HEK293 (cell line): ENCODE results near the gene PNN.
A peak's percentile ranks its signal among the peaks of the same experiment; 100 is the strongest.

Experiments used
- CTCF ChIA-PET: fragments of 350-600 bp; formaldehyde crosslinking; extraction: SDS; loops from one replicate; lab custom pipeline; 2021; ENCODE audit warnings: antibody characterized with exemption; lab: Yijun Ruan, JAX
- POLR2A ChIA-PET: fragments of 300-600 bp; formaldehyde crosslinking; extraction: SDS; loops from one replicate; lab custom pipeline; 2020; ENCODE audit warnings: antibody characterized with exemption, inconsistent platforms; lab: Yijun Ruan, JAX
- H3K27ac ChIP-seq: fragments of 200-500 bp; sonication (Bioruptor generic); 2 replicates; pipeline ENCODE4 v1.5.1; 2014; ENCODE audit warnings: low read depth, low read length, control low read depth, inconsistent platforms; ENCODE audit errors: extremely low read depth
- H3K36me3 ChIP-seq, 2 experiments: fragments of 200-500 bp in 1 of 2; sonication (Bioruptor generic) in 1 of 2; 1 replicate in 1 of 2; 2 replicates in 1 of 2; pipeline ENCODE4 v1.5.1; 2014 to 2017; ENCODE audit warnings: inconsistent platforms in 2 of 2, low read length in 2 of 2; ENCODE audit not compliant: control insufficient read depth in 2 of 2, insufficient read depth in 1 of 2
- H3K4me1 ChIP-seq: fragments of 200-500 bp; sonication (Bioruptor generic); 2 replicates; pipeline ENCODE4 v1.5.1; 2014; ENCODE audit warnings: mild to moderate bottlenecking, low read length, inconsistent platforms; ENCODE audit not compliant: control insufficient read depth, insufficient read depth
- H3K4me3 ChIP-seq: 2 replicates; pipeline ENCODE4 v1.5.1; 2011; ENCODE audit warnings: low read depth, mild to moderate bottlenecking, control low read depth, low read length, moderate library complexity
- H3K9me3 ChIP-seq: fragments of 200-500 bp; sonication (Bioruptor generic); 2 replicates; pipeline ENCODE4 v1.5.1; 2014; ENCODE audit warnings: low read depth, low read length, inconsistent platforms; ENCODE audit not compliant: control insufficient read depth, insufficient read depth
- MYNN ChIP-seq: fragments of 450-650 bp; formaldehyde crosslinking; IDR thresholded peaks from 2 replicates; pipeline ENCODE4 v1.5.1; 2016; ENCODE audit warnings: missing biosample characterization, missing genetic modification characterization, borderline replicate concordance
- OSR2 ChIP-seq: fragments of 450-650 bp; formaldehyde crosslinking; IDR thresholded peaks from 2 replicates; pipeline ENCODE4 v1.5.1; 2016; ENCODE audit warnings: missing biosample characterization, missing genetic modification characterization
- PRDM1 ChIP-seq: fragments of 450-650 bp; formaldehyde crosslinking; IDR thresholded peaks from 2 replicates; pipeline ENCODE4; 2016; ENCODE audit warnings: missing biosample characterization, missing genetic modification characterization
- RBAK ChIP-seq: fragments of 450-650 bp; formaldehyde crosslinking; IDR thresholded peaks from 2 replicates; pipeline ENCODE4 v1.5.1; 2016; ENCODE audit warnings: missing biosample characterization, missing genetic modification characterization
- ZNF10 ChIP-seq: fragments of 450-650 bp; formaldehyde crosslinking; IDR thresholded peaks from 2 replicates; pipeline ENCODE4 v1.5.1; 2017; ENCODE audit warnings: missing biosample characterization, missing genetic modification characterization
- ZNF112 ChIP-seq: fragments of 450-650 bp; formaldehyde crosslinking; IDR thresholded peaks from 2 replicates; pipeline ENCODE4 v1.5.0; 2017; ENCODE audit warnings: missing biosample characterization, missing genetic modification characterization
- ZNF157 ChIP-seq: fragments of 450-650 bp; formaldehyde crosslinking; IDR thresholded peaks from 2 replicates; pipeline ENCODE4 v1.5.1; 2016; ENCODE audit warnings: missing biosample characterization, missing genetic modification characterization
- ZNF221 ChIP-seq: fragments of 450-650 bp; formaldehyde crosslinking; IDR thresholded peaks from 2 replicates; pipeline ENCODE4 v1.5.1; 2017; ENCODE audit warnings: missing biosample characterization, missing genetic modification characterization, borderline replicate concordance
- ZNF391 ChIP-seq: fragments of 450-650 bp; formaldehyde crosslinking; IDR thresholded peaks from 2 replicates; pipeline ENCODE4 v1.5.1; 2016; ENCODE audit warnings: low read depth, missing biosample characterization, missing genetic modification characterization, borderline replicate concordance
- ZNF521 ChIP-seq: fragments of 450-650 bp; formaldehyde crosslinking; IDR thresholded peaks from 2 replicates; pipeline ENCODE4 v1.5.1; 2017; ENCODE audit warnings: missing biosample characterization, mild to moderate bottlenecking, missing genetic modification characterization
- ZNF530 ChIP-seq: fragments of 450-650 bp; formaldehyde crosslinking; IDR thresholded peaks from 2 replicates; pipeline ENCODE4 v1.5.1; 2016; ENCODE audit warnings: low read depth, missing biosample characterization, missing genetic modification characterization
- ZNF626 ChIP-seq: fragments of 450-650 bp; sonication (Bioruptor Pico); formaldehyde crosslinking; IDR thresholded peaks from 2 replicates; pipeline ENCODE4 v1.5.1; 2018; ENCODE audit warnings: missing biosample characterization, missing genetic modification characterization, inconsistent platforms
- ZNF747 ChIP-seq: fragments of 450-650 bp; formaldehyde crosslinking; IDR thresholded peaks from 2 replicates; pipeline ENCODE4 v1.5.1; 2016; ENCODE audit warnings: missing biosample characterization, missing genetic modification characterization
- TF ChIP-seq, protein P1 (sequence below): fragments of 450-650 bp; formaldehyde crosslinking; IDR thresholded peaks from 2 replicates; pipeline ENCODE4 v1.5.1; 2017; ENCODE audit warnings: missing biosample characterization, missing genetic modification characterization
- TF ChIP-seq, protein P2 (sequence below): fragments of 450-650 bp; formaldehyde crosslinking; IDR thresholded peaks from 2 replicates; pipeline ENCODE4 v1.5.1; 2016; ENCODE audit warnings: missing biosample characterization, missing genetic modification characterization
- TF ChIP-seq, protein P3 (sequence below): fragments of 450-650 bp; IDR thresholded peaks from 2 replicates; pipeline ENCODE4 v1.5.1; 2018; ENCODE audit warnings: missing biosample characterization, mild to moderate bottlenecking, missing genetic modification characterization
- TF ChIP-seq, protein P4 (sequence below): sonication (generic); formaldehyde crosslinking; IDR thresholded peaks from 2 replicates; pipeline ENCODE4 v1.8.1; 2022; ENCODE audit warnings: mild to moderate bottlenecking, moderate library complexity, missing genetic modification reagents
- TF ChIP-seq, protein P5 (sequence below): fragments of 450-650 bp; formaldehyde crosslinking; IDR thresholded peaks from 2 replicates; pipeline ENCODE4 v1.5.1; 2016; ENCODE audit warnings: missing biosample characterization, missing genetic modification characterization
- TF ChIP-seq, protein P6 (sequence below): fragments of 450-650 bp; formaldehyde crosslinking; IDR thresholded peaks from 2 replicates; pipeline ENCODE4 v1.5.1; 2016; ENCODE audit warnings: missing biosample characterization, missing genetic modification characterization

Gene PNN

DNA sequence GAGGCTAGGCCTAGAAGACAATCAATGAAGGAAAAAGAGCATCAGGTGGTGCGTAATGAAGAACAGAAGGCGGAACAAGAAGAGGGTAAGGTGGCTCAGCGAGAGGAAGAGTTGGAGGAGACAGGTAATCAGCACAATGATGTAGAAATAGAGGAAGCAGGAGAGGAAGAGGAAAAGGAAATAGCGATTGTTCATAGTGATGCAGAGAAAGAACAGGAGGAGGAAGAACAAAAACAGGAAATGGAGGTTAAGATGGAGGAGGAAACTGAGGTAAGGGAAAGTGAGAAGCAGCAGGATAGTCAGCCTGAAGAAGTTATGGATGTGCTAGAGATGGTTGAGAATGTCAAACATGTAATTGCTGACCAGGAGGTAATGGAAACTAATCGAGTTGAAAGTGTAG is 5.5 kb downstream of the PNN start:
- H3K4me3 ChIP-seq: no peak overlapping the region
- TF ChIP-seq ZNF521 (tag by site-specific recombination): no peak
- peak; percentile 61 for TF ChIP-seq PRDM1 (tag by site-specific recombination)
- TF ChIP-seq RBAK (tag by site-specific recombination): no peak
- TF ChIP-seq ZNF530: no peak
- TF ChIP-seq MYNN (tag by site-specific recombination): no peak
- TF ChIP-seq, protein P1, sequence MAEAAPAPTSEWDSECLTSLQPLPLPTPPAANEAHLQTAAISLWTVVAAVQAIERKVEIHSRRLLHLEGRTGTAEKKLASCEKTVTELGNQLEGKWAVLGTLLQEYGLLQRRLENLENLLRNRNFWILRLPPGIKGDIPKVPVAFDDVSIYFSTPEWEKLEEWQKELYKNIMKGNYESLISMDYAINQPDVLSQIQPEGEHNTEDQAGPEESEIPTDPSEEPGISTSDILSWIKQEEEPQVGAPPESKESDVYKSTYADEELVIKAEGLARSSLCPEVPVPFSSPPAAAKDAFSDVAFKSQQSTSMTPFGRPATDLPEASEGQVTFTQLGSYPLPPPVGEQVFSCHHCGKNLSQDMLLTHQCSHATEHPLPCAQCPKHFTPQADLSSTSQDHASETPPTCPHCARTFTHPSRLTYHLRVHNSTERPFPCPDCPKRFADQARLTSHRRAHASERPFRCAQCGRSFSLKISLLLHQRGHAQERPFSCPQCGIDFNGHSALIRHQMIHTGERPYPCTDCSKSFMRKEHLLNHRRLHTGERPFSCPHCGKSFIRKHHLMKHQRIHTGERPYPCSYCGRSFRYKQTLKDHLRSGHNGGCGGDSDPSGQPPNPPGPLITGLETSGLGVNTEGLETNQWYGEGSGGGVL (tag by site-specific recombination): no peak
- TF ChIP-seq, protein P2, sequence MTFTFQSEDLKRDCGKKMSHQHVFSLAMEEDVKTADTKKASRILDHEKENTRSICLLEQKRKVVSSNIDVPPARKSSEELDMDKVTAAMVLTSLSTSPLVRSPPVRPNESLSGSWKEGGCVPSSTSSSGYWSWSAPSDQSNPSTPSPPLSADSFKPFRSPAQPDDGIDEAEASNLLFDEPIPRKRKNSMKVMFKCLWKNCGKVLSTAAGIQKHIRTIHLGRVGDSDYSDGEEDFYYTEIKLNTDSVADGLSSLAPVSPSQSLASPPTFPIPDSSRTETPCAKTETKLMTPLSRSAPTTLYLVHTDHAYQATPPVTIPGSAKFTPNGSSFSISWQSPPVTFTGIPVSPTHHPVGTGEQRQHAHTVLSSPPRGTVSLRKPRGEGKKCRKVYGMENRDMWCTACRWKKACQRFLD (tag by site-specific recombination): no peak
- TF ChIP-seq ZNF747: no peak
- TF ChIP-seq, all 188 proteins: peak for 1
- ChIA-PET CTCF (no interaction called here), POLR2A (interaction anchor here (1.9 kb wide), 1 partner anchor 10 kb away, joined by 7 read pairs; the partner anchor contains the start of gene TRAPPC6B)
- peaks cover 84 to 90% of the 10 kb centered on the region in 2 experiments for H3K36me3 ChIP-seq
- H3K4me1 ChIP-seq: no peaks in the 10 kb centered on the region
- no peak overlapping the region for H3K27ac ChIP-seq
- H3K9me3 ChIP-seq: no peaks in the 10 kb centered on the region

DNA sequence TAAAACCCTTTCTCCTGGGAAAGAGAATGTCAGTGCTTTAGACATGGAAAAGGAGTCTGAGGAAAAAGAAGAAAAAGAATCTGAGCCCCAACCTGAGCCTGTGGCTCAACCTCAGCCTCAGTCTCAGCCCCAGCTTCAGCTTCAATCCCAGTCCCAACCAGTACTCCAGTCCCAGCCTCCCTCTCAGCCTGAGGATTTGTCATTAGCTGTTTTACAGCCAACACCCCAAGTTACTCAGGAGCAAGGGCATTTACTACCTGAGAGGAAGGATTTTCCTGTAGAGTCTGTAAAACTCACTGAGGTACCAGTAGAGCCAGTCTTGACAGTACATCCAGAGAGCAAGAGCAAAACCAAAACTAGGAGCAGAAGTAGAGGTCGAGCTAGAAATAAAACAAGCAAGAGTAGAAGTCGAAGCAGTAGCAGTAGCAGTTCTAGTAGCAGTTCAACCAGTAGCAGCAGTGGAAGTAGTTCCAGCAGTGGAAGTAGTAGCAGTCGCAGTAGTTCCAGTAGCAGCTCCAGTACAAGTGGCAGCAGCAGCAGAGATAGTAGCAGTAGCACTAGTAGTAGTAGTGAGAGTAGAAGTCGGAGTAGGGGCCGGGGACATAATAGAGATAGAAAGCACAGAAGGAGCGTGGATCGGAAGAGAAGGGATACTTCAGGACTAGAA is 6.1 kb downstream of the PNN start:
- Histone ChIP-seq H3K4me3 (no peak overlapping the region), H3K4me1 (no peaks in the 10 kb centered on the region), H3K36me3 (peaks cover 83 to 84% of the 10 kb centered on the region in 2 experiments), H3K9me3 (no peaks in the 10 kb centered on the region), H3K27ac (no peak overlapping the region)
- POLR2A ChIA-PET: interaction anchor here (1.9 kb wide), 1 partner anchor 11 kb away, joined by 7 read pairs; the partner anchor contains the start of gene TRAPPC6B
- TF ChIP-seq, protein P3, sequence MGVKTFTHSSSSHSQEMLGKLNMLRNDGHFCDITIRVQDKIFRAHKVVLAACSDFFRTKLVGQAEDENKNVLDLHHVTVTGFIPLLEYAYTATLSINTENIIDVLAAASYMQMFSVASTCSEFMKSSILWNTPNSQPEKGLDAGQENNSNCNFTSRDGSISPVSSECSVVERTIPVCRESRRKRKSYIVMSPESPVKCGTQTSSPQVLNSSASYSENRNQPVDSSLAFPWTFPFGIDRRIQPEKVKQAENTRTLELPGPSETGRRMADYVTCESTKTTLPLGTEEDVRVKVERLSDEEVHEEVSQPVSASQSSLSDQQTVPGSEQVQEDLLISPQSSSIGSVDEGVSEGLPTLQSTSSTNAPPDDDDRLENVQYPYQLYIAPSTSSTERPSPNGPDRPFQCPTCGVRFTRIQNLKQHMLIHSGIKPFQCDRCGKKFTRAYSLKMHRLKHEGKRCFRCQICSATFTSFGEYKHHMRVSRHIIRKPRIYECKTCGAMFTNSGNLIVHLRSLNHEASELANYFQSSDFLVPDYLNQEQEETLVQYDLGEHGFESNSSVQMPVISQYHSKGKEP (tag by site-specific recombination): no peak
- peak; percentile 100 for TF ChIP-seq OSR2 (tag by site-specific recombination)
- TF ChIP-seq, protein P4, sequence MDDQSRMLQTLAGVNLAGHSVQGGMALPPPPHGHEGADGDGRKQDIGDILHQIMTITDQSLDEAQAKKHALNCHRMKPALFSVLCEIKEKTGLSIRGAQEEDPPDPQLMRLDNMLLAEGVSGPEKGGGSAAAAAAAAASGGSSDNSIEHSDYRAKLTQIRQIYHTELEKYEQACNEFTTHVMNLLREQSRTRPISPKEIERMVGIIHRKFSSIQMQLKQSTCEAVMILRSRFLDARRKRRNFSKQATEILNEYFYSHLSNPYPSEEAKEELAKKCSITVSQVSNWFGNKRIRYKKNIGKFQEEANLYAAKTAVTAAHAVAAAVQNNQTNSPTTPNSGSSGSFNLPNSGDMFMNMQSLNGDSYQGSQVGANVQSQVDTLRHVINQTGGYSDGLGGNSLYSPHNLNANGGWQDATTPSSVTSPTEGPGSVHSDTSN (CRISPR knock-in tag): no peak
- TF ChIP-seq ZNF626 (tag by site-specific recombination): no peak
- no peak for TF ChIP-seq ZNF391 (tag by site-specific recombination)
- TF ChIP-seq ZNF221 (tag by site-specific recombination): no peak
- TF ChIP-seq MYNN (tag by site-specific recombination): no peak
- TF ChIP-seq, protein P5, sequence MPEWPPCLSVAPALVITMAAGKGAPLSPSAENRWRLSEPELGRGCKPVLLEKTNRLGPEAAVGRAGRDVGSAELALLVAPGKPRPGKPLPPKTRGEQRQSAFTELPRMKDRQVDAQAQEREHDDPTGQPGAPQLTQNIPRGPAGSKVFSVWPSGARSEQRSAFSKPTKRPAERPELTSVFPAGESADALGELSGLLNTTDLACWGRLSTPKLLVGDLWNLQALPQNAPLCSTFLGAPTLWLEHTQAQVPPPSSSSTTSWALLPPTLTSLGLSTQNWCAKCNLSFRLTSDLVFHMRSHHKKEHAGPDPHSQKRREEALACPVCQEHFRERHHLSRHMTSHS (tag by site-specific recombination): no peak
- TF ChIP-seq, protein P6, sequence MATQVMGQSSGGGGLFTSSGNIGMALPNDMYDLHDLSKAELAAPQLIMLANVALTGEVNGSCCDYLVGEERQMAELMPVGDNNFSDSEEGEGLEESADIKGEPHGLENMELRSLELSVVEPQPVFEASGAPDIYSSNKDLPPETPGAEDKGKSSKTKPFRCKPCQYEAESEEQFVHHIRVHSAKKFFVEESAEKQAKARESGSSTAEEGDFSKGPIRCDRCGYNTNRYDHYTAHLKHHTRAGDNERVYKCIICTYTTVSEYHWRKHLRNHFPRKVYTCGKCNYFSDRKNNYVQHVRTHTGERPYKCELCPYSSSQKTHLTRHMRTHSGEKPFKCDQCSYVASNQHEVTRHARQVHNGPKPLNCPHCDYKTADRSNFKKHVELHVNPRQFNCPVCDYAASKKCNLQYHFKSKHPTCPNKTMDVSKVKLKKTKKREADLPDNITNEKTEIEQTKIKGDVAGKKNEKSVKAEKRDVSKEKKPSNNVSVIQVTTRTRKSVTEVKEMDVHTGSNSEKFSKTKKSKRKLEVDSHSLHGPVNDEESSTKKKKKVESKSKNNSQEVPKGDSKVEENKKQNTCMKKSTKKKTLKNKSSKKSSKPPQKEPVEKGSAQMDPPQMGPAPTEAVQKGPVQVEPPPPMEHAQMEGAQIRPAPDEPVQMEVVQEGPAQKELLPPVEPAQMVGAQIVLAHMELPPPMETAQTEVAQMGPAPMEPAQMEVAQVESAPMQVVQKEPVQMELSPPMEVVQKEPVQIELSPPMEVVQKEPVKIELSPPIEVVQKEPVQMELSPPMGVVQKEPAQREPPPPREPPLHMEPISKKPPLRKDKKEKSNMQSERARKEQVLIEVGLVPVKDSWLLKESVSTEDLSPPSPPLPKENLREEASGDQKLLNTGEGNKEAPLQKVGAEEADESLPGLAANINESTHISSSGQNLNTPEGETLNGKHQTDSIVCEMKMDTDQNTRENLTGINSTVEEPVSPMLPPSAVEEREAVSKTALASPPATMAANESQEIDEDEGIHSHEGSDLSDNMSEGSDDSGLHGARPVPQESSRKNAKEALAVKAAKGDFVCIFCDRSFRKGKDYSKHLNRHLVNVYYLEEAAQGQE (tag by site-specific recombination): no peak
- peak; percentile 88 for TF ChIP-seq ZNF10 (tag by site-specific recombination)
- no peak for TF ChIP-seq ZNF112
- no peak for TF ChIP-seq ZNF157
- CTCF ChIA-PET: no interaction called here
